Stomach (tissue), 4 donors: ENCODE measurements around the gene PTPRD.

Experiments
- EP300 ChIP-seq: sonication (generic); formaldehyde crosslinking; IDR thresholded peaks from one replicate; pipeline ENCODE4 v1.6.1; 2017; ENCODE audit warnings: antibody characterized with exemption
- POLR2AphosphoS5 ChIP-seq, 3 donors: sonication (generic); formaldehyde crosslinking; IDR thresholded peaks; one replicate each; pipeline ENCODE4 v1.6.1; 2016; ENCODE audit warnings: antibody characterized with exemption in 3 of 3
- TF ChIP-seq, protein P1 (sequence below), 7 experiments: fragments of 450-650 bp in 4 of 7; fragments of 200-600 bp in 3 of 7; sonication (generic) in 3 of 7; IDR thresholded peaks; one replicate each; pipeline ENCODE4 v1.5.1; 2016 to 2019; ENCODE audit warnings: antibody characterized with exemption in 7 of 7, control low read depth in 2 of 7, mild to moderate bottlenecking in 1 of 7

DNA sequence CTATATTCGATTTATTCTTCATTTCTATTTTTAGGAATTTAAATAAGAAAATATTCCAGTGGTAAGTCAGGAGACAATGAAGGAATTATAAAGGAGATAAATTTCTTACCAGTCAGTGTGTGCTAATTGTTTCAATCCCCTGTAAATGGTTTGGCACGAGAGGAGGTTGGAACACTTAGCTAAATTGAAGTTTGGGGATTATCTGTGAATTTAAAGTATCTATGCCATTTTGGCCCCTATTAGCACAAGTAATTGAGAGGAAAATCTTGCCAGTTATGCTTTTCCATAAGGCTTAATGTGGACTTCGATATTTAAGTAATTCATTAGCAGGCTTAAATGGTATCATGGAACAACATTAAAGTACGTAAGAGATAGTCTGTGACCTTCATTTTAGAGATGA, 860.8 kb downstream of the PTPRD start:
- TF ChIP-seq, protein P1, sequence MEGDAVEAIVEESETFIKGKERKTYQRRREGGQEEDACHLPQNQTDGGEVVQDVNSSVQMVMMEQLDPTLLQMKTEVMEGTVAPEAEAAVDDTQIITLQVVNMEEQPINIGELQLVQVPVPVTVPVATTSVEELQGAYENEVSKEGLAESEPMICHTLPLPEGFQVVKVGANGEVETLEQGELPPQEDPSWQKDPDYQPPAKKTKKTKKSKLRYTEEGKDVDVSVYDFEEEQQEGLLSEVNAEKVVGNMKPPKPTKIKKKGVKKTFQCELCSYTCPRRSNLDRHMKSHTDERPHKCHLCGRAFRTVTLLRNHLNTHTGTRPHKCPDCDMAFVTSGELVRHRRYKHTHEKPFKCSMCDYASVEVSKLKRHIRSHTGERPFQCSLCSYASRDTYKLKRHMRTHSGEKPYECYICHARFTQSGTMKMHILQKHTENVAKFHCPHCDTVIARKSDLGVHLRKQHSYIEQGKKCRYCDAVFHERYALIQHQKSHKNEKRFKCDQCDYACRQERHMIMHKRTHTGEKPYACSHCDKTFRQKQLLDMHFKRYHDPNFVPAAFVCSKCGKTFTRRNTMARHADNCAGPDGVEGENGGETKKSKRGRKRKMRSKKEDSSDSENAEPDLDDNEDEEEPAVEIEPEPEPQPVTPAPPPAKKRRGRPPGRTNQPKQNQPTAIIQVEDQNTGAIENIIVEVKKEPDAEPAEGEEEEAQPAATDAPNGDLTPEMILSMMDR (IDR thresholded peaks at IDR 0.05), result no peak
- TF ChIP-seq EP300 (no peak), POLR2AphosphoS5 (IDR thresholded peaks at IDR 0.05) (no peak)
